Transverse colon (tissue), 4 donors: ENCODE measurements around the gene SBSN.

Experiments
- POLR2A ChIP-seq: fragments of 450-650 bp; IDR thresholded peaks from one replicate; pipeline ENCODE4 v1.6.1; 2016; ENCODE audit warnings: antibody characterized with exemption, mild to moderate bottlenecking, moderate library complexity
- POLR2AphosphoS5 ChIP-seq, 3 donors: sonication (generic); formaldehyde crosslinking; IDR thresholded peaks; one replicate each; pipeline ENCODE4 v1.6.1; 2016; ENCODE audit warnings: antibody characterized with exemption in 3 of 3
- TF ChIP-seq, protein P1 (sequence below), 5 experiments: fragments of 200-600 bp in 3 of 5; fragments of 450-650 bp in 2 of 5; sonication (generic) in 3 of 5; IDR thresholded peaks; 1 replicate in 2 of 5; 2 replicates in 3 of 5; pipeline ENCODE4 v1.5.1; 2016 to 2017; ENCODE audit warnings: antibody characterized with exemption in 5 of 5, inconsistent platforms in 3 of 5, mild to moderate bottlenecking in 2 of 5, moderate library complexity in 1 of 5

DNA sequence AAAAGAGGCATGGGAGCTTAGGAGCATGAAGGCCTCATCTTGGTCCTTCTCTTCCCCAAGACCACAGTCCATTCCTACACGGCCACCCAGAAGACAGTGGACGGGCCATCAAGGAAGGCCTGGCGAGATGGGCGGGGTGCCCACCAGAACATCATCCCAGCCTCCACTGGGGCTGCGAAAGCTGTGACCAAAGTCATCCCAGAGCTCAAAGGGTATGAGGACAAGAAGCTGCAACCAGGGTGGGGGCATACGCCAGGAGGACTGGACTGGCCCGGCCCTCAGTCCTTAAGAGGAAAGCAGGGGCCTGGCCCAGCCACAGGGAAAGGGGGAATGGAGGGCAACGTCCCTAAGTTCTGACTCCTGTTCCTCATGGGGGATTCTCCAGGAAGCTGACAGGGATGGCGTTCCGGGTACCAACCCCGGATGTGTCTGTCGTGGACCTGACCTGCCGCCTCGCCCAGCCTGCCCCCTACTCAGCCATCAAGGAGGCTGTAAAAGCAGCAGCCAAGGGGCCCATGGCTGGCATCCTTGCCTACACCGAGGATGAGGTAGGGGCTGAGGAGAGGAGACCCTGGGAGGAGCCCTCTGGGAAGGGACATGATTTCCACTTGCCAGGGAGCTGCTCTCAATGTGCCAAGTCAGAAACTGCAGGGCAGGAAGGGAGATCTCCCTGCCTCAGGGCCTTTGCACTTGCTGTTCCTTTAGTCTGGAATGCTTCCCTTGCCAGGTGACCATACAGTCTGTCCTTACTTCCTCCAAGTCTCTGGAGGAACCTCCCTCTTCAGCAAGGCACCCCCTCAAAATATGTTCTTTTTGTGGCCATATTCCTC lies 15.4 kb upstream of the SBSN start:
- TF ChIP-seq, protein P1, sequence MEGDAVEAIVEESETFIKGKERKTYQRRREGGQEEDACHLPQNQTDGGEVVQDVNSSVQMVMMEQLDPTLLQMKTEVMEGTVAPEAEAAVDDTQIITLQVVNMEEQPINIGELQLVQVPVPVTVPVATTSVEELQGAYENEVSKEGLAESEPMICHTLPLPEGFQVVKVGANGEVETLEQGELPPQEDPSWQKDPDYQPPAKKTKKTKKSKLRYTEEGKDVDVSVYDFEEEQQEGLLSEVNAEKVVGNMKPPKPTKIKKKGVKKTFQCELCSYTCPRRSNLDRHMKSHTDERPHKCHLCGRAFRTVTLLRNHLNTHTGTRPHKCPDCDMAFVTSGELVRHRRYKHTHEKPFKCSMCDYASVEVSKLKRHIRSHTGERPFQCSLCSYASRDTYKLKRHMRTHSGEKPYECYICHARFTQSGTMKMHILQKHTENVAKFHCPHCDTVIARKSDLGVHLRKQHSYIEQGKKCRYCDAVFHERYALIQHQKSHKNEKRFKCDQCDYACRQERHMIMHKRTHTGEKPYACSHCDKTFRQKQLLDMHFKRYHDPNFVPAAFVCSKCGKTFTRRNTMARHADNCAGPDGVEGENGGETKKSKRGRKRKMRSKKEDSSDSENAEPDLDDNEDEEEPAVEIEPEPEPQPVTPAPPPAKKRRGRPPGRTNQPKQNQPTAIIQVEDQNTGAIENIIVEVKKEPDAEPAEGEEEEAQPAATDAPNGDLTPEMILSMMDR (IDR thresholded peaks at IDR 0.05), result no peak
- TF ChIP-seq POLR2AphosphoS5 (IDR thresholded peaks at IDR 0.05), result no peak
- no peak for TF ChIP-seq POLR2A
